NCI-H2227 treated with DMSO at 0.1 percent for 48 hours (cell line): Measurements from ENCODE around the gene MISP3.
A peak's percentile ranks its signal among the peaks of the same experiment; 100 is the strongest.
"Not testable (repeated sequence)": the region's sequence is repeated elsewhere in the genome, so short reads cannot be mapped to it uniquely, and the experiment has no call there.

Experiments used
- DNase-seq: peaks from one replicate; lab custom pipeline; 2025; lab: John Stamatoyannopoulos, UW

The MISP3 gene

DNA sequence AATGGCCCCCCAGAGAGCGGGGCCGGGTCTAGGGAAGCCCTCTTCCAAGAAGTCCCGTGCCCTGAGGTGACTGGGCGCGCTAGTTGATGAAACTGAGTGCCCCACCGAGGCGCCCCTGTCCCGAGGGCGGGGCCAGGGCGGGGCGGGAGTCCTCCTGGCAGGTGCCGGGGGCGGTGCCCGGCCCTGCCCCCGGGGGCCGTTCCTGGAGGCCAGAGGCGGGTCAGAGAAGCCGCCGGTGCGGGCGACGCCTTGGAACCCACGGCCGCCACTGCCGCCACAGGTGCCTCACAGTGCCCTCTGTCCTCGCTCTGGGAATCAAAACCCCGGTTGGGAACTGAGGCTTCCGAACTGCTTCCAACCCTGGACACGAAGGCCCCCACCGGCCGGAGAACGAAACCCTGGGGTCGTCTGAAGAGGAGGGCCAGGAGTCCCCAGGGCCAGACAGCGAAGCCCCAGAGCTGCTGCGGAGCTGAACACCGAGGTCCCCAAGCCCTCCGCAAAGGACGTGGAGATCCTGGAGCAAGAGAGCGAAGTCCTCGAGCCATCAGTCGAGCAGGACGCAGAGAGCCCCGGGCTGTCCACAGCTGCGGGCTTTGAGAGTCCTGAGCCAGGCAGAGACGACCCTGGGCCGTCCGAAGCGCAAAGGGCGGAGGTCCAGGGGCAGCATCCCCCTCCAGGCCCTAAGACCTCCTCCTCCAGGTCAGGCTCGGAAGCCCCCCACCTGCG is at the start of gene MISP3:
MISP3 (plus strand) TSS at position 252 of the 726 bp plus-strand sequence. CDS start 524 bp downstream, outside the sequence.
- peak; percentile 14 for DNase-seq

DNA sequence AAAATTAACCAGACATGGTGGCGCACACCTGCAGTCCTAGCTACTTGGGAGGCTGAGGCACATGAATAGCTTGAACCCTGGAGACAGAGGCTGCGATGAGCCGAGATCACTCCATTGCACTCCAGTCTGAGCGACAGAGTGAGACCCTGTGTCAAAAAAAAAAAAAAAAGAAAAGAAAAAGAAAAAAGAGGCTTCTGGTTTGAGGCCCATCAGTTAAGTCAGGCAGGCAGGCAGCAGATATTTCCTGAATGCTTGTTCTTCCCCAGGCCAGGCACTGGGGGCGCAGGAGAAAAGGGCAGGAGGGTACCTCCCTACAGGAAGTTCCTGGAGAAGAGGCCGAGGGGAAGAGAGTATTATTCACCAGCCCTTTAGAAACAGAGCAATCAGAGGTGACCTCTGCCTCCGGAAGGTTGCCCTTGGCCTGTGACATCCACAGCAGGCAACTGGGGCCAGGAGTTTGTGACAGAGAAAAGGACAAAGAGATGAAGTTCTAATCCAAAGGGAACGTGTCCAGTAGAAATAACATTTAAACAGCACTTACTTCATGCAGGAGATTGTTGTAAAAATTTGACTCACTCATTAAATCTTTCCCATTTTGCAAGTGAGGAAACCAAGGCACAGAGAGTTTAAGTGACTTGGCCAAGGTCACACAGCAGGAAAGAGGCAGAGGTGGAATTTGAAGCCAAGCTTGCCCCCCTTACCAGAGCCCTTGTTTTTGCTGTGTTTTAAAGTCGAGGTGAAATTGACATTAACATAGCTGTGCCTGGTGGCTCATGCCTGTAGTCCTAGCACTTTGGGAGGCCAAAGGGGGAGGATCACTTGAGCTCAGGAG is 49.0 kb upstream of the MISP3 start:
- DNase-seq, result peak; percentile 23

DNA sequence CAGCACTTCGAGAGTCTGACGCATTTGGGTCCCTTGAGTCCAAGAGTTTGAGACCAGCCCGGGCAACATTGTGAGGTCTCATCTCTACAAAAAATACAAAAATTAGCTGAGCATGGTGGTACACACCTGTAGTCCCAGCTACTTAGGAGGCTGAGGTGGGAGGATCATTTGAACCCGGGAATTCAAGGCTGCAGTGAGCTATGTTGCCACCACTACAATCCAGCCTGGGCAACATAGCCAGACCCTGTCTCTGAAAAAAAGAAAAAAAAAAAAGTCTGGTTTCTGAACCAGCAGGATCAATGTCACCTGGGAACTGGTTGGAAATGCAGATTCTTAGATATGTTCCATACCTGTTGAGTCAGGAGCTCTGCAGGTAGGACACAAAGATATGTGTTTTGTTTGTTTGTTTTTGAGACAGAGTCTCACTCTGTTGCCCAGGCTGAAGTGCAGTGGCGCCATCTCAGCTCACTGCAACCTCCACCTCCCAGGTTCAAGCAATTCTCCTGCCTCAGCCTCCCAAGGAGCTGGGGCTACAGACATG is 45.9 kb upstream of the MISP3 start:
- not testable (repeated sequence) for DNase-seq

DNA sequence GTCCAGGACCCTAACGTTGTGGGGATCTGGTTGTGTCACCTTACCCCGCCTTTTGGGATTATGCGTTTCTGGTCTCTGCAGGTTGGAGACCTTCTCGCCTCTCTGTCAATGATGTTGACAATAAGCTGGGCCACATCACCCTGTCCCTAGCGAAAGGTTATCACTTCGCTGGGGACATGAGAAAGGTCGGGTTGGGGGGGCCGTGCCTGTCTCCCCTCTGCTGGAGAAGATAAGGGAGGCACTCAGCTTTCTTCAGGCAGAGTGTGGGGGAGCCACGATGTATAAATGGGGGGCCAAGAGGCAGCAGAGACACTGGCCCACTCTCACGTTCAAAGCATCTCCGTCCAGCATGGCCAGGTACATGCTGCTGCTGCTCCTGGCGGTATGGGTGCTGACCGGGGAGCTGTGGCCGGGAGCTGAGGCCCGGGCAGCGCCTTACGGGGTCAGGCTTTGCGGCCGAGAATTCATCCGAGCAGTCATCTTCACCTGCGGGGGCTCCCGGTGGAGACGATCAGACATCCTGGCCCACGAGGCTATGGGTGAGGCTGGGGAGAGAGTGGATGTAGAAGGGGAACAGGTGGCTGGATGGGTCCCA is 44.6 kb upstream of the MISP3 start, which contains the start of gene RLN3:
RLN3 (plus strand) TSS at position 293 of the 595 bp plus-strand sequence; CDS start at position 350, 57 bp downstream.
- DNase-seq, result no peak

DNA sequence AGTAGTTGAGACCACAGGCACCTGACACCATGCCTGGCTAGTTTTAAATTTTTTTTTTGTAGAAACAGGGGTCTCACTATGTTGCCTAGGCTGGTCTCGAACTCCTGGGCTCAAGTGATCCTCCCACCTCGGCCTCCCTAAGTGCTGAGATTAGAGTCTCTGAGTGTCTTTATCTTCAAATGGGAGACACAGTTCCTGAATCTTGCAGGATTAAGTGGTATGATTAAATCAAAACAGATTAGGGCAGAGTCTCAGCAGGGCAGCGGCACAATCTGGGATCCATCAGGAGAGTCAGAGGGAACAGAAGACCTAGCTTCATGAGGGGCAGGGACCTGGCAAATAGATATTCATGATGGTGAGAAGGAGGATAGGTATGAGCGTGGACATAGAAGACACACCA is 43.7 kb upstream of the MISP3 start:
- no peak for DNase-seq

DNA sequence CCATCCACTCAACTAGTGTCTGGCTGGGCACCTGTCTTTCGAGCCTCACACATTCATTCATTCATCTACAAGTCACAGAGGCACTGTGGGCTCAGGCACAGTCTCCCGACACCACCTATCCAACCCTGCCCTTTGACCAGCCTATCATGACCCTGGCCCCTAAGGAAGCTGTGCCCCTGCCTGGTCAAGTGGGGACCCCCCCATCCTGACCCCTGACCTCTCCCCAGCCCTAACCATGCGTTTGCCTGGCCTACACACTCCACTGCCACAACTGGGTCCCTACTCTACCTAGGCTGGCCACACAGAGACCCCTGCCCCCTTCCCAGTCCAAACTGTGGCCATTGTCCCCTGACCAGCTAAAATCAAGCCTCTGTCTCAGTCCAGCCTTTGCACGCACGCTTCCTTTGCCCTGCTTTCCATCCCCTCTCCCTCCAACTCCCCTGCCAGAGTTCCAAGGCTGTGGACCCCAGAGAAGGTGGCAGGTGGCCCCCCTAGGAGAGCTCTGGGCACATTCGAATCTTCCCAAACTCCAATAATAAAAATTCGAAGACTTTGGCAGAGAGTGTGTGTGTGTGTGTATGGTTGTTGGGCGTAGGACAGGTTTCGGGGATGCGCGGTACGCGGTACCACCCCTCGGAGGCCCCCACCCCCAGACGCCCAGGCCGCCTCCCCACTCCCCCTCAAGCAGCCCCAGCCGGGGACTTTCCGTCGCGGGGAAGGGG is 41.4 kb upstream of the MISP3 start:
- no peak for DNase-seq

DNA sequence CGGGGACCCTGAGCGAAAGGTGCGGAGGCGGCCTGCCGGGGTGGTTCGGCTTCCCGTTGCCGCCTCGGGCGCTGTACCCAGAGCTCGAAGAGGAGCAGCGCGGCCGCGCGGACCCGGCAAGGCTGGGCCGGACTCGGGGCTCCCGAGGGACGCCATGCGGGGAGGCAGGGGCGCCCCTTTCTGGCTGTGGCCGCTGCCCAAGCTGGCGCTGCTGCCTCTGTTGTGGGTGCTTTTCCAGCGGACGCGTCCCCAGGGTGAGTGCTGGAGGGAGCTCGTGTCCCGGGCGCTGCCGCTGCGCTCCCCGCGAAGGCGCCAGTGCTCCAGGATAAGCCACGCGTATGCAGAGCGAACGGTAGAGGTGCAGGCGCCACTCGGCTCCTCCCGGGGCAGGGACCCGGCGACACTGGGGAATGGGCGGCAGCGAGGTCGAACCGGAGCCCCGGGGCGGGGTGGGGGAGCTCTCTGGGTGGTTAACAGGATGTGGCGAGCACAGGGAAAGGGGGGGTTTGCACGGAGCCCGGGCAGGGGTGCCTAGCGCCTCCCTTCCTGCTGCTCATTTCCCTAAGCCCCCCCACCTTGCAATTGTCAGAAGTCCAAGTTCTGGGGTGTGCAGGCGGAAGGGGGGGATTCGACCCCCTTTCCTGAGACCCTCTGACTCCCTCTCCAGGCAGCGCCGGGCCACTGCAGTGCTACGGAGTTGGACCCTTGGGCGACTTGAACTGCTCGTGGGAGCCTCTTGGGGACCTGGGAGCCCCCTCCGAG is 40.7 kb upstream of the MISP3 start, which contains the start of gene IL27RA:
IL27RA (plus strand) TSS at position 44 of the 762 bp plus-strand sequence; CDS start at position 155, 111 bp downstream.
- peak; percentile 5 for DNase-seq

DNA sequence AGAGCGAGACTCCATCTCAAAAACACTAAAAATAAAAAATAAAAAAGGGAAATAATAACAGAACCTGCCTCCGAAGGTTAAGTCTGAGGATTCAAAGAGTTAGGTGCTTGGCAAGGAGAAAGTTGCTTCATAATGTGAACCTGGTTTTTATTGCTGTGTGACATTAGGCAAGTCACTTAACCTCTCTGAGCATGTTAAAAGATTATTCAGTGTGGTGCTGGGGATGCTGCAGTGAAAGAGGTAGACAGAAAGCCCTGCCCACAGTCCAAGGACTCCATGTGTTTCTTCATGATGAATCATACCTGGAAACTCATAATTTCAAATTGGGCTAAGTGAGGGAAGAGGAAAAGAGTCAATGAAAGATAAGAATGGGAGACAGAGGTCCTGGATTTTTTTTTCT is 38.6 kb upstream of the MISP3 start:
- DNase-seq, result no peak

DNA sequence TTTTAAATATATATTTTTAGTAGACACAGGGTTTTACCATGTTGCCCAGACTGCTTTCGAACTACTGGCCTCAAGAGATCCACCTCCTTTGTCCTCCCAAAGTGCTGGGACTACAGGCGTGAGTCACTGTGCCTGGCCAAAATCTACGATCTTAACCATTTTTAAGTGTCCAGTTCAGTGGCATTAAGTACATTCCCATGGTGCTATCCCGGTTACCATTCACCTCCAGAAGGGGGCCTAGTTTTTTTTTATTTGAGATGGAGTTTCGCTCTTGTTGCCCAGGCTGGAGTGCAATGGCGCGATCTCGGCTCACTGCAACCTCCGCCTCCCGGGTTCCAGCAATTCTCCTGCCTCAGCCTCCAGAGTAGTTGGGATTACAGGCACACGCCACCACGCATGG is 37.4 kb upstream of the MISP3 start:
- DNase-seq, result not testable (repeated sequence)

DNA sequence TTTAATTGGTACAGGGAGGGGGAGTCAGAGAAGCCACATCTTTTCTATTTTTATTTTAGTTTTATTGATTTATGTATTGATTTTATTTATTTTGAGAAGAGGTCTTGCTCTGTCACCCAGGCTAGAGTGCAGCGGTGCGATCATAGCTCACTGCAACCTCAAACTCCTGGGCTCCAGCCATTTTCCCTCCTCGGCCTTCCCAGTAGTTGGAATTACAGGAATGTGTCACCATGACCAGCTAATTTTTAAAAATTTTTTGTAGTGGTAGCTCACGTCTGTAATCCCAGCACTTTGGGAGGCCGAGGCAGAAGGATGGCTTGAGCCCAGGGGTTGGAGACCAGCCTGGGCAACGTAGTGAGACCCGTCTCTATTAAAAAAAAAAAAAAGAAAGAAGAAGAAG is 36.9 kb upstream of the MISP3 start:
- DNase-seq, result no peak

DNA sequence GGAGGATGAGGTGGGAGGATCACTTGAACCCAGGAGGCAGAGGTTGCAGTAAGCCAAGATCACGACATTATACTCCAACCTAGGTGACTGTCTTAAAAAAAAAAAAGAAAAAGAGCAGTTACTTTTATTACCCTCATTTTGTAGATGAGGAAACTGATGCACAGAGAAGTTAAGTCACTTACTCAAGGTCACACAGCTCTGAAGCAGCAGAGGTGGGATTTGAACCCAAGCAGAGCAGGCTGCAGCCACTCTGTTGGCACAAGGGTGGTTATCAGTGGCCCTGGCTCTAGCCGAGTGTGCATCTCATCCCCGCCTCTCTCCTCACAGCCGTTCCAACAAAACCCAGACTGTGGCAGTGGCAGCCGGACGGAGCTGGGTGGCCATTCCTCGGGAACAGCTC is 33.4 kb upstream of the MISP3 start:
- DNase-seq, result no peak

DNA sequence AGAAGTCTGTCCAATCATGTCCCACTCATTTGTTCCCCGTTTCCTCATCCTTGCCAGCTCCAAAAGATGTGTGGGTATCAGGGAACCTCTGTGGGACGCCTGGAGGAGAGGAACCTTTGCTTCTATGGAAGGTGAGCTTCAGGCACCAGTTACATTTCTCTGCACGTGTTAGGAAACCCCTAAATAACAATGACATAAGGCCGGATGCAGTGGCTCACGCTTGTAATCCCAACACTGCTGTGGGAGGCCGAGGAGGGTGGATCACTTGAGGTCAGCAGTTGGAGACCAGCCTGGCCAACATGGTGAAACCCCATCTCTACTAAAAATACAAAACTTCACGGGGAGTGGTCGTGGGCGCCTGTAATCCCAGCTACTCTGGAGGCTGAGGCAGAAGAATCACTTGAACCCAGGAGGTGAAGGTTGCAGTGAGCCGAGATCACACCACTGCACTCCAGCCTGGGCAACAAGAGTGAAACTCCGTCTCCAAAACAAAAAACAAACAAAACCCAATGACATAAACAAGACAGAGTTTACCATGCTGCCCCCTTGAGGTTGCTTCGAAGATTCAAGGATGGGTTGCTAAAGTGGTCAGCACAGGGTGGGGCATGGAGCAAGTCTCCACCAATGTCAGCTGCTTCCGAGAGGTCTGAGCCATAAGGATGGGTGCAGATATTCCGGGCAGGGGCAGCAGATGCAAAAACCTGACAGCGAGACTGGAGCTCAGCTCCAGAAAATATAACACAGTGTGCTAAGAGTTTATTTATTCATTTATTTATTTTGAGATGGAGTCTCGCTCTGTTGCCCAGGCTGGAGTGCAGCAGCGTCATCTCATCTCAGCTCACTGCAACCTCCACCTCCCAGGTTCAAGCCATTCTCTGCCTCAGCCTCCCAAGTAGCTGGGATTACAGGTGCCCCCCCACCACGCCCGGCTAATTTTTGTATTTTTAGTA is 29.7 kb upstream of the MISP3 start:
- peak; percentile 25 for DNase-seq

DNA sequence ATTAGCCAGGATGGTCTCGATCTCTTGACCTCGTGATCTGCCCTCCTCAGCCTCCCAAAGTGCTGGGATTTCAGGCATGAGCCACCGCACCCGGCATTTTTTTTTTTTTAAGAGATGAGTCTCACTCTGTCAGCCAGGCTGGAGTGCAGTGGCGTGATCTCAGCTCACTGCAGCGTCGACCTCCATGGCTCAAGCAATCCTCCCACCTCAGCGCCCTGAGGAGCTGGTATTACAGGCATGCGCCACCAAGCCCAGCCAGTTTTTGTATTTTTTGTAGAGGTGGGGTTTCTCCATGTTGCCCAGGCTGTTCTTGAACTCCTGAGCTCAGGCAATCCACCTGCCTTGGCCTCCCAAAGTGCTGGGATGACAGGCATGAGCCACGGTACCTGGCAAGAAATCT is 24.7 kb upstream of the MISP3 start:
- not testable (repeated sequence) for DNase-seq

DNA sequence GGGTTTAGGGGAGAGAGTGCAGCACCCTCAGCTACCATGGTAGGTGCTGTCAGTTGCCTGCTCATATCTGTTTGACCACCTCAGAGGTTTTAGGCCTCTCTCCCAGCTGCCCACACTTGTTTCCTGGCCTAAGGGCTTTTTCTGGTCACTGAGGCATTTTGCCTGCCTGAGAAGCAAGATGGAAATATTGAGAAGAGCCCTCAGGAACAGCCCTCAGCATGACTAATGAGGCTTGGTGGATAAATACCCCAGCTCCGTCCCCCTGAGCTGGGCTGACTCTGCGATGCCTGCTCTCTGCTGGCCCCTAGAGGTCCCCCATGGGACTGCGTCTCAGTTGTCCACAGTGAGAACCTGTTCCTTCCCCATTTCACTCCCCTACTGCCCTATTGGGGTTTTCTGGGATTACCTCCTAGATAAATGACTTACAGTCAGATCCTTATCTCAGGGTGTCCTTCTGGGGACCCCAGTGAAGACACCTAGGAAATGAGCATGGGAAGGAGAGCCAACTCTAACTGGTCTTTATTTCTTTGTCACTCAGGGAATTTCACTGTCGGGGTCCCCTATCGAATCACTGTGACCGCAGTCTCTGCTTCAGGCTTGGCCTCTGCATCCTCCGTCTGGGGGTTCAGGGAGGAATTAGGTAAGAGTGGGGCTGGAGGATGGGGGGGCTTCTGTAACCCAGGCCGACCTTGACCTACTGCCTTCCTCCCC is 24.0 kb upstream of the MISP3 start:
- no peak for DNase-seq

DNA sequence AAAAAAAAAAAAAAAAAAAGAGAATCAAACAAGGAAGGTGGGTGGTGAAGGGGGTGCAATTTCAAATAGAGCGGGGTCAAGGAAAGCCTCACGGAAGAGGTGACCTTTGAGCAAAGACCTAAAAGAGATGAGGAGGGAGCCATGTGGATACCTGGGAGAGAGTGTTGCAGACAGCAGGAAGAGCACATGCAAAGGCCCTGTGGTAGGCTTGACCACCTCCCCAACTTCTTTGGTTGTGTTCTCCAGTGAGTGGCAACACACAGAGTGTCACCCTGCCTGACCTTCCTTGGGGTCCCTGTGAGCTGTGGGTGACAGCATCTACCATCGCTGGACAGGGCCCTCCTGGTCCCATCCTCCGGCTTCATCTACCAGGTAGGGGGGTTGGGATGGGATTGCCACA is 22.1 kb upstream of the MISP3 start:
- DNase-seq, result no peak

DNA sequence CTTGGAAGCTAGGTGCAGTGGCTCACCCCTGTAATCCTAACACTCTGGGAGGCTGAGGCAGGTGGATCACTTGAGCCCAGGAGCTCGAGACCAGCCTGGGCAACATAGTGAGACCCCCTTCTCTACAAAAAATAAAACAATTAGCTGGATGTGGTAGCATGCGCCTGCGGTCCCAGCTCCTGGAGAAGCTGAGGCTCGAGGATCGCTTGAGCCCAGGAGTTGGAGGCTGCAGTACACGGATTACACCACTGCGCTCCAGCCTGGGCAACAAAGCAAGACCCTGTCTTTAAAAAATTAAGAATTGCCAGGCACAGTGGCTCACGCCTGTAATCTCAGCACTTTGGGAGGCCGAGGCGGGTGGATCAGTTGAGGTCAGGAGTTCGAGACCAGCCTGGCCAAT is 21.6 kb upstream of the MISP3 start:
- DNase-seq, result not testable (repeated sequence)

DNA sequence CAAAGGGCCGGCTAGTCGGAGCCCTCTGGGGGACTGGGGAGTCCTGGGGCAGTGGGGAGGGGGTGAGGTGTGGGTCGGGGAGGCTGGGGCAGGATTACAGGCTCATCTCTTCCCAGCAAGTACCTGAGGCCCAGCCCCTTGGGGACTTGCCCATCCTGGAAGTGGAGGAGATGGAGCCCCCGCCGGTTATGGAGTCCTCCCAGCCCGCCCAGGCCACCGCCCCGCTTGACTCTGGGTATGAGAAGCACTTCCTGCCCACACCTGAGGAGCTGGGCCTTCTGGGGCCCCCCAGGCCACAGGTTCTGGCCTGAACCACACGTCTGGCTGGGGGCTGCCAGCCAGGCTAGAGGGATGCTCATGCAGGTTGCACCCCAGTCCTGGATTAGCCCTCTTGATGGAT is 20.6 kb upstream of the MISP3 start:
- DNase-seq, result no peak

DNA sequence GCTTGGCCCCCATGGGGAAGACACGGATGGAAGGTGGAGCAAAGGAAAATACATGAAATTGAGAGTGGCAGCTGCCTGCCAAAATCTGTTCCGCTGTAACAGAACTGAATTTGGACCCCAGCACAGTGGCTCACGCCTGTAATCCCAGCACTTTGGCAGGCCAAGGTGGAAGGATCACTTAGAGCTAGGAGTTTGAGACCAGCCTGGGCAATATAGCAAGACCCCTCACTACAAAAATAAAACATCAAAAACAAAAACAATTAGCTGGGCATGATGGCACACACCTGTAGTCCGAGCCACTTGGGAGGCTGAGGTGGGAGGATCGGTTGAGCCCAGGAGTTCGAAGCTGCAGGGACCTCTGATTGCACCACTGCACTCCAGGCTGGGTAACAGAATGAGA is 20.1 kb upstream of the MISP3 start:
- DNase-seq, result no peak

DNA sequence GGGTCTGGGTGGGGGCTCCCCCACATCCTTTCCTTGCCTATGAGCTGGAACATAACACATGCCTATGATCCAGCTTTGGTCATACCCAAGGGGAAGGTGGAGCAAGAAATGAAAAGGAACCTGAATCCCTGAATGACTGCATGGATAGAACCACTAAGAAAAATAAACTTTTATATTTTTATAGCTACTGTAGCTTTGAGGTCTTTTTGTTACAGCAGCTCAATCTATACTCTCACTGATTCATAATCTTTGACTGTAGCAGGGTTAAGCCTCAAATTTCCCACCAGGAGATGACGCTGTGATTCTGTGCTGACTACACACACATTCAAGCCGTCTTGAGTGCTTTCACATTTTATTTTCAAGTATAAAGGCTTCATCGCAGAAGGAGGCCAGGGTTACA is 19.6 kb upstream of the MISP3 start:
- DNase-seq, result no peak
